ENCODE measurements around the gene SNCG. TPM values are rescaled to one million over a fixed set of nuclear protein-coding genes. Genes with fewer than 3 reads are reported as not detected.
"Not testable (repeated sequence)": the region's sequence is repeated elsewhere in the genome, so short reads cannot be mapped to it uniquely, and the experiment has no call there.

Gene SNCG
- total and polyA plus RNA-seq, 2 donors = 27.5 to 69.4 TPM

- peaks cover 0 to 7% of the 10 kb centered on the region in 2 donors for H3K4me1 ChIP-seq (ENCODE audit: control insufficient read depth in 2 of 2, insufficient read depth in 2 of 2, low read length in 2 of 2)
- WGBS = 97% methylated on average over 30 of the region's 30 CpGs
- no peak for DNase-seq (ENCODE audit: low read depth in 6 of 9, low spot score in 9 of 9)
Measured at GRCh38 chr10:86943316-86944030, 14.9 kb upstream of the SNCG start.

GRCh38 chr10:86944031-86944419 is 14.4 kb upstream of the SNCG start:
- no peak for DNase-seq (ENCODE audit: low read depth in 6 of 9, low spot score in 9 of 9)
- H3K27ac ChIP-seq (ENCODE audit: low read depth in 1 of 2, low read length in 1 of 2) = no peak overlapping the region
- peaks cover 0 to 2% of the 10 kb centered on the region in 2 donors for H3K27me3 ChIP-seq (ENCODE audit: control insufficient read depth in 2 of 2, insufficient read depth in 1 of 2, low read length in 1 of 2)
- H3K36me3 ChIP-seq (ENCODE audit: control insufficient read depth in 2 of 2, insufficient read depth in 2 of 2, low read length in 1 of 2) = no peaks in the 10 kb centered on the region
- H3K9me3 ChIP-seq (ENCODE audit: control insufficient read depth in 2 of 2, insufficient read depth in 1 of 2, low read length in 1 of 2) = no peaks in the 10 kb centered on the region
- WGBS = 87% methylated on average over 4 of the region's 4 CpGs
- no peak overlapping the region for H3K4me3 ChIP-seq (ENCODE audit: low read length in 2 of 2)
- H3K4me1 ChIP-seq (ENCODE audit: control insufficient read depth in 2 of 2, insufficient read depth in 2 of 2, low read length in 2 of 2) = peaks cover 0 to 7% of the 10 kb centered on the region in 2 donors

More at GRCh38 chr10:86943316-86944030, 14.9 kb upstream of the SNCG start:
- H3K9me3 ChIP-seq (ENCODE audit: control insufficient read depth in 2 of 2, insufficient read depth in 1 of 2, low read length in 1 of 2) = no peaks in the 10 kb centered on the region
- H3K27ac ChIP-seq (ENCODE audit: low read depth in 1 of 2, low read length in 1 of 2) = no peak overlapping the region
- no peaks in the 10 kb centered on the region for H3K36me3 ChIP-seq (ENCODE audit: control insufficient read depth in 2 of 2, insufficient read depth in 2 of 2, low read length in 1 of 2)
- H3K4me3 ChIP-seq (ENCODE audit: low read length in 2 of 2) = no peak overlapping the region
- H3K27me3 ChIP-seq (ENCODE audit: control insufficient read depth in 2 of 2, insufficient read depth in 1 of 2, low read length in 1 of 2) = peaks cover 0 to 2% of the 10 kb centered on the region in 2 donors

DNA sequence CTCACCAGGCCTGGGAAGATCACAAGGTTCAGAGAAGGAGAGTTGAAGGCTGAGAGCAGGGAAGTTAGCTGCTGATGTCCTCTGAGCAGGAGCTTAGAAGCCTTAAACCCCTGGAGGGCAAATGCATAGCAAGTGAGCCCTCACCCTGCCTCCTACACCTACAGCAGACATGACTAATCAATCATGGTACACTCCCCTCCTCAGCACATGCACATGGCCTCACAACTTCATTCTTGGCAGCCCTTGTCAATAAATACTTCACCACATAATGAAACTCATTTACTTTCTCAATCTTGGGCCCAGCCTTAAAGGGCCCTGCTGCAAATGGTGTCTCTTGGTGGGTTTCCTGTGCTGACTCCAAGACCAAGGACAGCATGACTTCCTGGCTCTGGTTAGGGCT is 13.9 kb upstream of the SNCG start:
- Histone ChIP-seq H3K4me1 (ENCODE audit: control insufficient read depth in 2 of 2, insufficient read depth in 2 of 2, low read length in 2 of 2) (peaks cover 0 to 6% of the 10 kb centered on the region in 2 donors), H3K4me3 (ENCODE audit: low read length in 2 of 2) (no peak overlapping the region), H3K36me3 (ENCODE audit: control insufficient read depth in 2 of 2, insufficient read depth in 2 of 2, low read length in 1 of 2) (no peaks in the 10 kb centered on the region), H3K27me3 (ENCODE audit: control insufficient read depth in 2 of 2, insufficient read depth in 1 of 2, low read length in 1 of 2) (peaks cover 0 to 2% of the 10 kb centered on the region in 2 donors), H3K9me3 (ENCODE audit: control insufficient read depth in 2 of 2, insufficient read depth in 1 of 2, low read length in 1 of 2) (no peaks in the 10 kb centered on the region), H3K27ac (ENCODE audit: low read depth in 1 of 2, low read length in 1 of 2) (no peak overlapping the region)
- no peak for DNase-seq (ENCODE audit: low read depth in 6 of 9, low spot score in 9 of 9)

- over 99% methylated on average over 3 of the region's 3 CpGs for WGBS
- Histone ChIP-seq H3K27me3 (ENCODE audit: control insufficient read depth in 2 of 2, insufficient read depth in 1 of 2, low read length in 1 of 2) (peaks cover 0 to 2% of the 10 kb centered on the region in 2 donors), H3K4me1 (ENCODE audit: control insufficient read depth in 2 of 2, insufficient read depth in 2 of 2, low read length in 2 of 2) (peaks cover 0 to 5% of the 10 kb centered on the region in 2 donors), H3K27ac (ENCODE audit: low read depth in 1 of 2, low read length in 1 of 2) (no peak overlapping the region), H3K36me3 (ENCODE audit: control insufficient read depth in 2 of 2, insufficient read depth in 2 of 2, low read length in 1 of 2) (no peaks in the 10 kb centered on the region), H3K4me3 (ENCODE audit: low read length in 2 of 2) (no peak overlapping the region), H3K9me3 (ENCODE audit: control insufficient read depth in 2 of 2, insufficient read depth in 1 of 2, low read length in 1 of 2) (no peaks in the 10 kb centered on the region)
- DNase-seq (ENCODE audit: low read depth in 6 of 9, low spot score in 9 of 9) = no peak
Measured at GRCh38 chr10:86944907-86945306, 13.5 kb upstream of the SNCG start.

- H3K36me3 ChIP-seq (ENCODE audit: control insufficient read depth in 2 of 2, insufficient read depth in 2 of 2, low read length in 1 of 2) = no peaks in the 10 kb centered on the region
- H3K9me3 ChIP-seq (ENCODE audit: control insufficient read depth in 2 of 2, insufficient read depth in 1 of 2, low read length in 1 of 2) = no peaks in the 10 kb centered on the region
- peaks cover 0 to 5% of the 10 kb centered on the region in 2 donors for H3K4me1 ChIP-seq (ENCODE audit: control insufficient read depth in 2 of 2, insufficient read depth in 2 of 2, low read length in 2 of 2)
- H3K4me3 ChIP-seq (ENCODE audit: low read length in 2 of 2) = no peak overlapping the region
- WGBS = 73% methylated on average over 18 of the region's 18 CpGs
- peaks cover 0 to 2% of the 10 kb centered on the region in 2 donors for H3K27me3 ChIP-seq (ENCODE audit: control insufficient read depth in 2 of 2, insufficient read depth in 1 of 2, low read length in 1 of 2)
- DNase-seq (ENCODE audit: low read depth in 6 of 9, low spot score in 9 of 9) = peak in 1 of 9 donors; percentile 41
- H3K27ac ChIP-seq (ENCODE audit: low read depth in 1 of 2, low read length in 1 of 2) = no peak overlapping the region
Measured at GRCh38 chr10:86945361-86946212, 12.8 kb upstream of the SNCG start.

GRCh38 chr10:86946213-86947155 is 11.9 kb upstream of the SNCG start:
- Histone ChIP-seq H3K9me3 (ENCODE audit: control insufficient read depth in 2 of 2, insufficient read depth in 1 of 2, low read length in 1 of 2) (no peaks in the 10 kb centered on the region), H3K36me3 (ENCODE audit: control insufficient read depth in 2 of 2, insufficient read depth in 2 of 2, low read length in 1 of 2) (no peaks in the 10 kb centered on the region), H3K4me3 (ENCODE audit: low read length in 2 of 2) (no peak overlapping the region), H3K4me1 (ENCODE audit: control insufficient read depth in 2 of 2, insufficient read depth in 2 of 2, low read length in 2 of 2) (peaks cover 0 to 7% of the 10 kb centered on the region in 2 donors), H3K27me3 (ENCODE audit: control insufficient read depth in 2 of 2, insufficient read depth in 1 of 2, low read length in 1 of 2) (peaks cover 0 to 2% of the 10 kb centered on the region in 2 donors), H3K27ac (ENCODE audit: low read depth in 1 of 2, low read length in 1 of 2) (no peak overlapping the region)
- no peak for DNase-seq (ENCODE audit: low read depth in 6 of 9, low spot score in 9 of 9)
- 94% methylated on average over 13 of the region's 13 CpGs for WGBS

- H3K27ac ChIP-seq (ENCODE audit: low read depth in 1 of 2, low read length in 1 of 2) = not testable (repeated sequence)
- WGBS = 97% methylated on average over 4 of the region's 4 CpGs
Measured at GRCh38 chr10:86947806-86948205, 10.6 kb upstream of the SNCG start.

DNA sequence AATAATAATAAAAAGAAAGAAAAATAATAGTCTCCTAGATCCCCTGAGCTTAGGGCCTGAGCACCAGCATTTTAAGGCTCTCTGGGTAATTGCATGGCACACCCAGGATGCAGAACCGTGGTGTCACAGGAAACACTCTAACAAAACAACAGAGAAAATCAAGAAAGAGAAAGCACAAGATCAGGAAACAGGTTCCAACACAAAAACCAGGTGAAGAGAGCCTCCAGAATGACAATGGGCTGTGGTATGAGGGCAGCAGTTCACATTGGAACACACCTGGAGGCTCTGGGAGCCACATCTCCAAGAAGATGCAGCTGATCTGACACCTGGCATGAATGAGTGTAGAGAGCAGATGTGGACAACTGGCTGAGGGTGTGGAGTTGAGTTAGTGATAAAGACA is 8.1 kb upstream of the SNCG start:
- Histone ChIP-seq H3K36me3 (ENCODE audit: control insufficient read depth in 2 of 2, insufficient read depth in 2 of 2, low read length in 1 of 2) (no peaks in the 10 kb centered on the region), H3K4me3 (ENCODE audit: low read length in 2 of 2) (no peak overlapping the region), H3K9me3 (ENCODE audit: control insufficient read depth in 2 of 2, insufficient read depth in 1 of 2, low read length in 1 of 2) (peaks cover 0 to 8% of the 10 kb centered on the region in 2 donors), H3K27ac (ENCODE audit: low read depth in 1 of 2, low read length in 1 of 2) (peak overlapping the region in 1 of 2 donors; percentile 57), H3K4me1 (ENCODE audit: control insufficient read depth in 2 of 2, insufficient read depth in 2 of 2, low read length in 2 of 2) (peaks cover 0 to 10% of the 10 kb centered on the region in 2 donors), H3K27me3 (ENCODE audit: control insufficient read depth in 2 of 2, insufficient read depth in 1 of 2, low read length in 1 of 2) (peaks cover 0 to 5% of the 10 kb centered on the region in 2 donors)
- peak in 1 of 9 donors; percentile 47 for DNase-seq (ENCODE audit: low read depth in 6 of 9, low spot score in 9 of 9)
- WGBS = 40% methylated on average over 1 of the region's 1 CpG

More at GRCh38 chr10:86947806-86948205, 10.6 kb upstream of the SNCG start:
- not testable (repeated sequence) for H3K36me3 ChIP-seq (ENCODE audit: control insufficient read depth in 2 of 2, insufficient read depth in 2 of 2, low read length in 1 of 2); H3K4me1 ChIP-seq (ENCODE audit: control insufficient read depth in 2 of 2, insufficient read depth in 2 of 2, low read length in 2 of 2); H3K27me3 ChIP-seq (ENCODE audit: control insufficient read depth in 2 of 2, insufficient read depth in 1 of 2, low read length in 1 of 2); H3K9me3 ChIP-seq (ENCODE audit: control insufficient read depth in 2 of 2, insufficient read depth in 1 of 2, low read length in 1 of 2); DNase-seq (ENCODE audit: low read depth in 6 of 9, low spot score in 9 of 9); H3K4me3 ChIP-seq (ENCODE audit: low read length in 2 of 2)
